Transverse colon (tissue), 4 donors: ENCODE data around the gene HOXC5. TPM values are rescaled to one million over a fixed set of nuclear protein-coding genes. Genes with fewer than 3 reads are reported as not detected.

ENCODE experiments used
- DNase-seq: peaks from one replicate; pipeline ENCODE4 v3.0.0-alpha.2; 2019
- H3K27ac ChIP-seq, 4 donors: fragments of 200-600 bp; sonication (generic); 2 replicates each; pipeline ENCODE4 v1.5.1; 2016 to 2018; ENCODE audit warnings: inconsistent platforms in 4 of 4
- H3K27me3 ChIP-seq: fragments of 200-600 bp; sonication (generic); 2 replicates; pipeline ENCODE4 v1.5.1; 2017; ENCODE audit warnings: inconsistent platforms
- H3K36me3 ChIP-seq, 4 donors: fragments of 200-600 bp; sonication (generic); 2 replicates each; pipeline ENCODE4 v1.5.1; 2017 to 2019; ENCODE audit warnings: inconsistent platforms in 4 of 4
- H3K4me1 ChIP-seq, 4 donors: fragments of 200-600 bp; sonication (generic); 2 replicates each; pipeline ENCODE4 v1.5.1; 2017 to 2020; ENCODE audit warnings: inconsistent platforms in 4 of 4
- H3K4me3 ChIP-seq, 4 donors: fragments of 200-600 bp; sonication (generic); 1 replicate in 1 of 4; 2 replicates in 3 of 4; pipeline versions ENCODE4 v1.5.1 to v1.6.1; 2017 to 2019; ENCODE audit warnings: inconsistent platforms in 4 of 4
- H3K9me3 ChIP-seq, 2 donors: fragments of 200-600 bp; sonication (generic); 2 replicates each; pipeline ENCODE4 v1.5.1; 2017 to 2019; ENCODE audit warnings: inconsistent platforms in 2 of 2
- CTCF ChIP-seq, 5 experiments: fragments of 200-600 bp in 3 of 5; fragments of 450-650 bp in 2 of 5; sonication (generic) in 3 of 5; IDR thresholded peaks; 1 replicate in 2 of 5; 2 replicates in 3 of 5; pipeline ENCODE4 v1.5.1; 2016 to 2017; ENCODE audit warnings: antibody characterized with exemption in 5 of 5, inconsistent platforms in 3 of 5, mild to moderate bottlenecking in 2 of 5, moderate library complexity in 1 of 5
- EP300 ChIP-seq: sonication (generic); formaldehyde crosslinking; IDR thresholded peaks from one replicate; pipeline ENCODE4 v1.6.1; 2017; ENCODE audit warnings: antibody characterized with exemption, low read depth
- POLR2A ChIP-seq: fragments of 450-650 bp; IDR thresholded peaks from one replicate; pipeline ENCODE4 v1.6.1; 2016; ENCODE audit warnings: antibody characterized with exemption, mild to moderate bottlenecking, moderate library complexity
- POLR2AphosphoS5 ChIP-seq, 3 donors: sonication (generic); formaldehyde crosslinking; IDR thresholded peaks; one replicate each; pipeline ENCODE4 v1.6.1; 2016; ENCODE audit warnings: antibody characterized with exemption in 3 of 3
- WGBS, 2 donors: methylation state at CpG; one replicate each; pipeline ENCODE4 v1.1.5; 2018; ENCODE audit warnings: low coverage in 1 of 2; 5-methylcytosine and 5-hydroxymethylcytosine counted together
- in situ Hi-C, 4 donors: fragments of 200-750 bp; cut with MboI; loops; one replicate each; pipeline versions ENCODE4 v1.15.0 to v1.15.1; 2017; ENCODE audit warnings: low sequenced_read_pairs in 3 of 4, low pct_ligation_motif_present in 1 of 4, low pct_unique_long_range_greater_than_20kb in 1 of 4
- intact Hi-C: fragments of 100-400 bp; cut with DNase I; formaldehyde crosslinking; loops from one replicate; pipeline ENCODE4 v1.15.1; 2023; ENCODE audit warnings: low total_unique reads
- total RNA-seq, 4 donors: library from RNA; depleted of rRNA; stranded (reverse); fragments of >200 nt; gene quantifications; one replicate each; pipeline ENCODE4 v1.1.0, GENCODE V29; 2016

Gene HOXC5
- total RNA-seq, 4 donors from 2014 or later: 0.27 to 0.60 TPM; not detected in 2

- TF ChIP-seq POLR2A: no peak
- TF ChIP-seq CTCF (IDR thresholded peaks at IDR 0.05): no peak
- TF ChIP-seq POLR2AphosphoS5 (IDR thresholded peaks at IDR 0.05): no peak
- no peak for TF ChIP-seq EP300
- Histone ChIP-seq H3K4me3 (peak within 1 kb of the TSS; percentile 28 to 46 (median 41)), H3K9me3 (no peaks in the 10 kb centered on the region), H3K27me3 (peaks cover 100% of the 10 kb centered on the region), H3K27ac (peak within 1 kb of the TSS; percentile 25 to 64 (median 52)), H3K36me3 (no peaks in the 10 kb centered on the region), H3K4me1 (peaks cover 0 to 33% (median 16%) of the 10 kb centered on the region in 4 donors)
- DNase-seq: peak; percentile 21
- WGBS, 2 donors: 4 to 18% methylated on average over 11 to 52 of the region's 52 CpGs
- intact Hi-C loops (no loop called here), in situ Hi-C loops (no loop called here)
Observed at GRCh38 chr12:54053751-54054741, 21.2 kb downstream of the HOXC5 start, which contains the start of gene HOXC4. HOXC4 (plus strand) TSS chr12:54053835; CDS start chr12:54053923, 88 bp downstream.

DNA sequence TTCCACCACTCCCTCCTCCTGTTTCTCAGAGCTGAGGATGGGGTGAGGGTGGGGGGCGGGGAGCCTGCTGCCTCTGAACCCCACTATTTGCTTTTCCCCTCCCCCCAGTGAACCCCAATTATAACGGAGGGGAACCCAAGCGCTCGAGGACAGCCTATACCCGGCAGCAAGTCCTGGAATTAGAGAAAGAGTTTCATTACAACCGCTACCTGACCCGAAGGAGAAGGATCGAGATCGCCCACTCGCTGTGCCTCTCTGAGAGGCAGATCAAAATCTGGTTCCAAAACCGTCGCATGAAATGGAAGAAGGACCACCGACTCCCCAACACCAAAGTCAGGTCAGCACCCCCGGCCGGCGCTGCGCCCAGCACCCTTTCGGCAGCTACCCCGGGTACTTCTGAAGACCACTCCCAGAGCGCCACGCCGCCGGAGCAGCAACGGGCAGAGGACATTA lies 21.9 kb downstream of the HOXC5 start:
- peaks cover 100% of the 10 kb centered on the region for H3K27me3 ChIP-seq
- H3K4me3 ChIP-seq: peak overlapping the region in 3 of 4 donors; percentile 13 to 36 (median 28)
- H3K4me1 ChIP-seq: peaks cover 0 to 33% (median 16%) of the 10 kb centered on the region in 4 donors
- no peak for DNase-seq
- TF ChIP-seq POLR2AphosphoS5 (IDR thresholded peaks at IDR 0.05) (no peak), EP300 (no peak), POLR2A (no peak), CTCF (IDR thresholded peaks at IDR 0.05) (no peak)
- no peaks in the 10 kb centered on the region for H3K36me3 ChIP-seq
- intact Hi-C loops (no loop called here), in situ Hi-C loops (no loop called here)
- H3K9me3 ChIP-seq: no peaks in the 10 kb centered on the region
- H3K27ac ChIP-seq: no peak overlapping the region
- 56% methylated on average over 24 of the region's 24 CpGs; no CpG with 5 or more reads in 1 of the 2 donors for WGBS, 2 donors

DNA sequence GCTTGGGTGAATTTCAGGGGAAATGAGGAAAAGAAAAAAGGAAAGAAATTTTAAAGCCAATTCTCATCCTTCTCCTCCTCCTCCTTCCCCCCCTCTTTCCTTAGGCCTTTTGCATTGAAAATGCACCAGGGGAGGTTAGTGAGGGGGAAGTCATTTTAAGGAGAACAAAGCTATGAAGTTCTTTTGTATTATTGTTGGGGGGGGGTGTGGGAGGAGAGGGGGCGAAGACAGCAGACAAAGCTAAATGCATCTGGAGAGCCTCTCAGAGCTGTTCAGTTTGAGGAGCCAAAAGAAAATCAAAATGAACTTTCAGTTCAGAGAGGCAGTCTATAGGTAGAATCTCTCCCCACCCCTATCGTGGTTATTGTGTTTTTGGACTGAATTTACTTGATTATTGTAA lies 22.7 kb downstream of the HOXC5 start:
- H3K9me3 ChIP-seq: no peaks in the 10 kb centered on the region
- intact Hi-C loops (no loop called here), in situ Hi-C loops (no loop called here)
- no peak for TF ChIP-seq CTCF (IDR thresholded peaks at IDR 0.05)
- TF ChIP-seq POLR2AphosphoS5 (IDR thresholded peaks at IDR 0.05): no peak
- no peak for TF ChIP-seq EP300
- TF ChIP-seq POLR2A: no peak
- peaks cover 100% of the 10 kb centered on the region for H3K27me3 ChIP-seq
- H3K36me3 ChIP-seq: no peaks in the 10 kb centered on the region
- no peak for DNase-seq
- H3K4me3 ChIP-seq: no peak overlapping the region
- no peak overlapping the region for H3K27ac ChIP-seq
- peaks cover 0 to 33% (median 16%) of the 10 kb centered on the region in 4 donors for H3K4me1 ChIP-seq
- WGBS, 2 donors: 46 to 66% methylated on average over 2 of the region's 2 CpGs

DNA sequence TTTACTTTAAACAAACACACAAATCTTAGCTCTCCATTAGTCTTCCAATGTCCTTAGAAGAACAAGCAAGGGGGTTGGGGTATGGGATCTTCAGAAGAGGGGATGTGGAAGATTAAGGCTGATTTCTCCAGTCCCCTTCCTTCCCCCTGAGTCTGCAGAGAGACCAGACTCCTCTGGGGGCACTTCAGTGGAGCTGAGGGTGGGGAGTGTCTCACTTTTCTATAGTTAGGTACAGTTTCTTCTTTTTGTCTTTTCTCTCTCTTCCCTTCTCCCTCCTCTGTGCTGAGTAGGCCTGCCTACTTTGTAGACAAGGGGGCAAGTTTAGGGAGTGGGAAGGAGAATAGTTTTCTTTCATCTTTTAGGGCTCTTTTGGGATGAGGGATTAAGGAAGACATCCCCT lies 23.3 kb downstream of the HOXC5 start:
- Histone ChIP-seq H3K4me3 (no peak overlapping the region), H3K4me1 (peaks cover 0 to 33% (median 16%) of the 10 kb centered on the region in 4 donors), H3K9me3 (no peaks in the 10 kb centered on the region), H3K27me3 (peaks cover 100% of the 10 kb centered on the region), H3K36me3 (no peaks in the 10 kb centered on the region), H3K27ac (no peak overlapping the region)
- in situ Hi-C loops: no loop called here
- DNase-seq: no peak
- intact Hi-C loops: no loop called here
- TF ChIP-seq POLR2A: no peak
- no peak for TF ChIP-seq EP300
- no peak for TF ChIP-seq CTCF (IDR thresholded peaks at IDR 0.05)
- TF ChIP-seq POLR2AphosphoS5 (IDR thresholded peaks at IDR 0.05): no peak
